HG03097 (cell line): ENCODE data around the gene DGLUCY.
"Not testable (repeated sequence)": the region's sequence is repeated elsewhere in the genome, so short reads cannot be mapped to it uniquely, and the experiment has no call there.

Experiments used
- ATAC-seq: cut with Tn5 transposase; IDR thresholded peaks from one replicate; pipeline ENCODE4 v1.9.1; 2021; ENCODE audit not compliant: unreplicated experiment, low FRiP score

DGLUCY gene

GRCh38 chr14:91230397-91231035 lies 116.6 kb downstream of the DGLUCY start:
- ATAC-seq: no peak

- no peak for ATAC-seq
These were observed 117.6 kb downstream of the DGLUCY start for GRCh38 chr14:91231446-91231845.

GRCh38 chr14:91232052-91232451 lies 118.2 kb downstream of the DGLUCY start:
- ATAC-seq: no peak

GRCh38 chr14:91232603-91233002 lies 118.7 kb downstream of the DGLUCY start:
- ATAC-seq: no peak

GRCh38 chr14:91233936-91234790 lies 120.3 kb downstream of the DGLUCY start:
- no peak for ATAC-seq

GRCh38 chr14:91234791-91235114 lies 120.9 kb downstream of the DGLUCY start:
- no peak for ATAC-seq

- no peak for ATAC-seq
These were observed 122.0 kb downstream of the DGLUCY start for GRCh38 chr14:91235841-91236240.

GRCh38 chr14:91237219-91237618 lies 123.3 kb downstream of the DGLUCY start:
- no peak for ATAC-seq

- ATAC-seq: no peak
These were observed 124.2 kb downstream of the DGLUCY start for GRCh38 chr14:91238085-91238484.

GRCh38 chr14:91238661-91239060 lies 124.8 kb downstream of the DGLUCY start:
- no peak for ATAC-seq

- peak; percentile 56 for ATAC-seq
These were observed 128.0 kb downstream of the DGLUCY start for GRCh38 chr14:91241863-91242262.

- ATAC-seq: no peak
These were observed 128.8 kb downstream of the DGLUCY start for GRCh38 chr14:91242635-91243034.

- no peak for ATAC-seq
These were observed 129.2 kb downstream of the DGLUCY start for GRCh38 chr14:91243074-91243471.

GRCh38 chr14:91244501-91244901 lies 130.6 kb downstream of the DGLUCY start, which contains the start of gene GPR68:
Gene GPR68 (minus strand): TSS chr14:91244704. CDS start chr14:91235050, 9,654 bp downstream.
- ATAC-seq: no peak

- ATAC-seq: no peak
These were observed 131.2 kb downstream of the DGLUCY start for GRCh38 chr14:91245029-91245428.

- ATAC-seq: not testable (repeated sequence)
These were observed 131.7 kb downstream of the DGLUCY start for GRCh38 chr14:91245616-91246015.

- no peak for ATAC-seq
These were observed 132.4 kb downstream of the DGLUCY start for GRCh38 chr14:91246051-91246852.

- ATAC-seq: peak; percentile 84
These were observed 136.2 kb downstream of the DGLUCY start for GRCh38 chr14:91249841-91250616.

- no peak for ATAC-seq
These were observed 137.0 kb downstream of the DGLUCY start for GRCh38 chr14:91250912-91251311.
